COLO668 (cell line): ENCODE measurements around the gene UBTD1.

ENCODE experiments used
- DNase-seq: peaks from one replicate; lab custom pipeline; 2025; ENCODE audit not compliant: unreplicated experiment; lab: John Stamatoyannopoulos, UW

Gene UBTD1

DNA sequence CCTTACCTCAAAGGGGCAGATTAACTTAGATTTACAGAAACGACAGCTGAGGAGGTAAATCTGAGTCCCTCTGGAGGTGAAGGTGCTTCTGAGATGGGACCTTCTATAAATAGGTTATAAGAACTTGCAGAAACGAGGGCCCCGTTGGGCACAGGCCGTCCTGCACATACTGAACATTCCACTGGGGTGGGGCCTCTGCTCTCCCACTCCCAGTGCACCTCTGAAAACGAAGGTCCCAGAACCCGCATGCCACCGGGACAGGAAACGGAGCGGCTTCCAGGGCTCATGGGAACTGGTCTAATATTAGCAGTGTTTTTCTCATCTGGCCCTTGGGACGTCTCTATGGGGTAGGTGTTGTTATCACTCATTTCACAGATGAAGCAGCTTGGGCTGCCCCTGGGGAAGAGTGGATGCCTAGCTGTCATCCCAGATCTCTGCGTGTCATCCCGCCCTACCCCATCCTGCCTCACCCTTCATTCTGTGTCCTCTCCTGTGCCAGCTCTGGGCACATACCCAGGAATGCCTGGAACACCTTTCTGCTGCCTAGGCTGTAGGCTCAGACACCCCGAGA is 110.4 kb downstream of the UBTD1 start:
- no peak for DNase-seq

DNA sequence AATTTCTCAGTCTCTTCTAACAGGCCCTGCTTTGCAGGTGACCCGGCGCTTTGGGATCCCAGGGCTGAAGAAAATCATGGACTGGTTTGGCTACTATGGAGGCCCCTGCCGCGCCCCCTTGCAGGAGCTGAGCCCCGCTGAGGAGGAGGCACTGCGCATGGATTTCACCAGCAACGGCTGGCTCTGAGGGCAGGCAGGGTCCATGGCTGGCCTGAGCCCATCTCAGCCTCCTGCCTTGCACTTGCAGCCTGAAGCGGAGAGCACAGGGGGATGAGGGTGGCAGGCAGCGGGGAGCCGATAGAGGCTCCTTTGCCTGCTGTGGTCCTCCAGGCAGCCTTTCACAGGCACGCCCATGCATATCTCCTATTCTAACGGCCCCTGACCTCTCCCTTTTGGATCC is 112.7 kb downstream of the UBTD1 start:
- no peak for DNase-seq

GRCh38 chr10:97612386-97612785 is 113.7 kb downstream of the UBTD1 start:
- peak; percentile 1 for DNase-seq

- DNase-seq = no peak
These were observed 119.6 kb downstream of the UBTD1 start for GRCh38 chr10:97618285-97618684.

GRCh38 chr10:97618733-97619132 is 120.0 kb downstream of the UBTD1 start:
- DNase-seq = no peak
